ENCODE results near the gene TBC1D1. TPM values are rescaled to one million over a fixed set of nuclear protein-coding genes. Genes with fewer than 3 reads are reported as not detected.

TBC1D1 gene
- total RNA-seq, 1 donor from 2014 or later: 56.5 TPM

- no peak for TF ChIP-seq CTCF (IDR thresholded peaks at IDR 0.05)
- DNase-seq: no peak
- intact Hi-C loops (cut with DNase I): no loop called here
- H3K36me3 ChIP-seq: peaks cover 8% of the 10 kb centered on the region
- H3K9me3 ChIP-seq: no peaks in the 10 kb centered on the region
- H3K27me3 ChIP-seq (ENCODE audit: low read depth): no peaks in the 10 kb centered on the region
- no peaks in the 10 kb centered on the region for H3K4me1 ChIP-seq
- no peak overlapping the region for H3K27ac ChIP-seq
- no peak for ATAC-seq
- H3K4me3 ChIP-seq: no peak overlapping the region
Measured at GRCh38 chr4:38084877-38085711, 194.2 kb downstream of the TBC1D1 start.

GRCh38 chr4:38085751-38086150 lies 194.9 kb downstream of the TBC1D1 start:
- TF ChIP-seq CTCF (IDR thresholded peaks at IDR 0.05): no peak
- Histone ChIP-seq H3K9me3 (no peaks in the 10 kb centered on the region), H3K4me1 (no peaks in the 10 kb centered on the region), H3K36me3 (peaks cover 12% of the 10 kb centered on the region), H3K4me3 (no peak overlapping the region), H3K27me3 (ENCODE audit: low read depth) (no peaks in the 10 kb centered on the region), H3K27ac (no peak overlapping the region)
- intact Hi-C loops (cut with DNase I): no loop called here
- DNase-seq (no peak), ATAC-seq (no peak)

GRCh38 chr4:38086151-38086848 lies 195.4 kb downstream of the TBC1D1 start:
- peaks cover 18% of the 10 kb centered on the region for H3K36me3 ChIP-seq
- no peak overlapping the region for H3K27ac ChIP-seq
- intact Hi-C loops (cut with DNase I): no loop called here
- H3K27me3 ChIP-seq (ENCODE audit: low read depth): no peaks in the 10 kb centered on the region
- ATAC-seq: no peak
- H3K9me3 ChIP-seq: no peaks in the 10 kb centered on the region
- no peak for TF ChIP-seq CTCF (IDR thresholded peaks at IDR 0.05)
- H3K4me1 ChIP-seq: no peaks in the 10 kb centered on the region
- no peak overlapping the region for H3K4me3 ChIP-seq
- DNase-seq: no peak

- no peak for DNase-seq
- no peaks in the 10 kb centered on the region for H3K27me3 ChIP-seq (ENCODE audit: low read depth)
- H3K4me3 ChIP-seq: no peak overlapping the region
- H3K4me1 ChIP-seq: no peaks in the 10 kb centered on the region
- no peak for ATAC-seq
- no peak overlapping the region for H3K27ac ChIP-seq
- no peak for TF ChIP-seq CTCF (IDR thresholded peaks at IDR 0.05)
- H3K36me3 ChIP-seq: peaks cover 22% of the 10 kb centered on the region
- intact Hi-C loops (cut with DNase I): no loop called here
- H3K9me3 ChIP-seq: no peaks in the 10 kb centered on the region
Measured at GRCh38 chr4:38086849-38087226, 196.0 kb downstream of the TBC1D1 start.

GRCh38 chr4:38088321-38088720 lies 197.4 kb downstream of the TBC1D1 start:
- Histone ChIP-seq H3K27ac (no peak overlapping the region), H3K27me3 (ENCODE audit: low read depth) (no peaks in the 10 kb centered on the region), H3K36me3 (peaks cover 22% of the 10 kb centered on the region), H3K9me3 (no peaks in the 10 kb centered on the region), H3K4me3 (no peak overlapping the region), H3K4me1 (no peaks in the 10 kb centered on the region)
- DNase-seq (no peak), ATAC-seq (no peak)
- intact Hi-C loops (cut with DNase I): no loop called here
- no peak for TF ChIP-seq CTCF (IDR thresholded peaks at IDR 0.05)

All from lower lobe of right lung (tissue), 2 donors.